HEK293 (cell line): Measurements from ENCODE around the gene SMIM36.

Experiments
- CTCF ChIP-seq: fragments of 450-650 bp; formaldehyde crosslinking; IDR thresholded peaks from 2 replicates; pipeline ENCODE4 v1.5.1; 2016; ENCODE audit warnings: missing biosample characterization, missing genetic modification characterization
- RBAK ChIP-seq: fragments of 450-650 bp; formaldehyde crosslinking; IDR thresholded peaks from 2 replicates; pipeline ENCODE4 v1.5.1; 2016; ENCODE audit warnings: missing biosample characterization, missing genetic modification characterization
- REST ChIP-seq: fragments of 450-650 bp; formaldehyde crosslinking; IDR thresholded peaks from 2 replicates; pipeline ENCODE4 v1.5.1; 2016; ENCODE audit warnings: missing biosample characterization, missing genetic modification characterization
- TRIM28 ChIP-seq: IDR thresholded peaks from 2 replicates; pipeline ENCODE4 v1.6.1; 2011; ENCODE audit warnings: low read length, control low read depth, borderline replicate concordance
- ZBTB8A ChIP-seq: fragments of 450-650 bp; formaldehyde crosslinking; IDR thresholded peaks from 2 replicates; pipeline ENCODE4 v1.5.1; 2016; ENCODE audit warnings: missing biosample characterization, missing genetic modification characterization
- ZNF184 ChIP-seq: fragments of 450-650 bp; IDR thresholded peaks from 2 replicates; pipeline ENCODE4 v1.5.1; 2018; ENCODE audit warnings: missing biosample characterization, mild to moderate bottlenecking, missing genetic modification characterization
- ZNF214 ChIP-seq: fragments of 450-650 bp; formaldehyde crosslinking; IDR thresholded peaks from 2 replicates; pipeline ENCODE4 v1.5.1; 2017; ENCODE audit warnings: missing biosample characterization, mild to moderate bottlenecking, missing genetic modification characterization, borderline replicate concordance
- ZNF24 ChIP-seq: fragments of 450-650 bp; formaldehyde crosslinking; IDR thresholded peaks from 2 replicates; pipeline ENCODE4 v1.5.1; 2016; ENCODE audit warnings: missing biosample characterization, missing genetic modification characterization
- ZNF274 ChIP-seq, 2 experiments: fragments of 200-500 bp in 1 of 2; fragments of 450-650 bp in 1 of 2; sonication (Bioruptor generic) in 1 of 2; formaldehyde crosslinking in 1 of 2; IDR thresholded peaks; 2 replicates each; pipeline versions ENCODE4 v1.5.1 to v1.6.1; 2014 to 2016; ENCODE audit warnings: borderline replicate concordance in 1 of 2, inconsistent platforms in 1 of 2, low read length in 1 of 2, missing biosample characterization in 1 of 2, missing genetic modification characterization in 1 of 2
- ZNF837 ChIP-seq: fragments of 450-650 bp; formaldehyde crosslinking; IDR thresholded peaks from 2 replicates; pipeline ENCODE4 v1.5.1; 2016; ENCODE audit warnings: missing biosample characterization, missing genetic modification characterization

- TF ChIP-seq CTCF (tag by site-specific recombination) (no peak), ZNF214 (no peak), TRIM28 (no peak), ZNF837 (tag by site-specific recombination) (no peak), ZNF24 (tag by site-specific recombination) (no peak), ZBTB8A (tag by site-specific recombination) (no peak), RBAK (tag by site-specific recombination) (no peak), REST (tag by site-specific recombination) (no peak), ZNF184 (tag by site-specific recombination) (no peak), ZNF274 (IDR thresholded peaks at IDR 0.05; ENCODE audit: low read length) (no peak), ZNF274 (tag by site-specific recombination; IDR thresholded peaks at IDR 0.05; ENCODE audit: borderline replicate concordance) (no peak)
Observed at GRCh38 chr17:55427587-55427882, 83.7 kb downstream of the SMIM36 start.
